Activated CD4-positive, alpha-beta T cell treated with anti-CD3 and anti-CD28 coated beads for 24 hours (primary cell): Measurements from ENCODE around the gene ZNF263.
A peak's percentile ranks its signal among the peaks of the same experiment; 100 is the strongest.

Source experiments
- DNase-seq, 2 donors: peaks; one replicate each; pipeline ENCODE4 v3.0.0-alpha.2; 2020; ENCODE audit warnings: low read depth in 2 of 2

The ZNF263 gene

DNA sequence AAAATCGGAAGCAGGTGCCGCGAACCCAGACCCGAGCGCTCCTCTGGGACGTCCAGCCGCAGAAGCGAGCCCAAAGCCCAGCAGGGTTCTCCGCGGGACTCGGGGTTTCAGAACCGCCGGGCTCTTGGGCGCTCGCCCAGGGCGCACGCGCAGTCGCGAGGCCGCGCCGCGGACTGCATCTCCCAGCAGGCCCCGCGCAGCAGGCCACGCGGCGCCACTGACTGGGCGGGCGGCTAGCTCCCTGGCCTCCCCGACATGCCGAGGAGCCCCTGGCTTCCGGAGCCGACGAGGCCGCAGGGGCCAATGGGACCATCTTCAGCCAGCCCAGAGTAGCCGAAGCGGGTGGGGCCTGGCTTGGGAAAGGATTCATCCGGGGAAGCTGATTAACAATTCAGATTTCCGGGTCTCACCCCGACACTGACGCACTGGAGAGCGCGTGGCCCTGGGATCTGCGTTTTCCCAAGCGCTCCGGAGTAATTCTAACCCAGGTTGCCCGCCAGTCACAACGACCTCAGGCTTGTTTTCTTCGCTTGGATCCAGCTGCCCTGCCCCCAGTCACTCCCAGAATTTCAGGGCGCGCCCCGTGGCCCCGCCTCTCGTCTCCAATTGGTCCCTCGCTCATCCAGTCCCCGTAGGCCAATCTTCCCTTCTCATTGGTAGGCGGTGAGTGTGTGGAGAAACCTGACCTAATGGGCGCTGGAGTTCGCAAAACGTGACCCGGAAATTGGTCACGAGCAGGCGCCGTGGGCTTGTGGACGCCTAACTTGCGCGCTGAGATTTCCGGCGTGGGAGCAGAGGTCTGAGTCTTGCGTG is at the start of gene ZNF263:
TSS of gene ZNF263 (plus strand) at position 762 of the 813 bp plus-strand sequence. CDS start 328 bp downstream, outside the sequence.
- peak; percentile 85 to 86 for DNase-seq

DNA sequence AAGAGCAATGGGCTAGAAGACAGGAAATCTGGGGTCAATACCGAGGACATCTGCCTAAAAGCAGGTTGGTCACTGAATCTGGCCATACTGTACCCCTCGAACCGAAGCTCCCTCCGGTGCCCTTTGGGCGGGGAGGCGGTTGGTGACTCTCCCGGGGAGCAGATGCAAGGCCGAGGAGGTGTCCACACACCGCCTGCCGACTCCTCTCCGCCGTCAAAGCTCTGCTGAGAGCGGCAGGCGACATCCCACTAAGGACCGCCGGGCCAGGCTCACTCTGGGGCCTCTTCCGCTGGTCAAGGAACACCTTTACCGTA is 48.8 kb upstream of the ZNF263 start:
- no peak for DNase-seq

DNA sequence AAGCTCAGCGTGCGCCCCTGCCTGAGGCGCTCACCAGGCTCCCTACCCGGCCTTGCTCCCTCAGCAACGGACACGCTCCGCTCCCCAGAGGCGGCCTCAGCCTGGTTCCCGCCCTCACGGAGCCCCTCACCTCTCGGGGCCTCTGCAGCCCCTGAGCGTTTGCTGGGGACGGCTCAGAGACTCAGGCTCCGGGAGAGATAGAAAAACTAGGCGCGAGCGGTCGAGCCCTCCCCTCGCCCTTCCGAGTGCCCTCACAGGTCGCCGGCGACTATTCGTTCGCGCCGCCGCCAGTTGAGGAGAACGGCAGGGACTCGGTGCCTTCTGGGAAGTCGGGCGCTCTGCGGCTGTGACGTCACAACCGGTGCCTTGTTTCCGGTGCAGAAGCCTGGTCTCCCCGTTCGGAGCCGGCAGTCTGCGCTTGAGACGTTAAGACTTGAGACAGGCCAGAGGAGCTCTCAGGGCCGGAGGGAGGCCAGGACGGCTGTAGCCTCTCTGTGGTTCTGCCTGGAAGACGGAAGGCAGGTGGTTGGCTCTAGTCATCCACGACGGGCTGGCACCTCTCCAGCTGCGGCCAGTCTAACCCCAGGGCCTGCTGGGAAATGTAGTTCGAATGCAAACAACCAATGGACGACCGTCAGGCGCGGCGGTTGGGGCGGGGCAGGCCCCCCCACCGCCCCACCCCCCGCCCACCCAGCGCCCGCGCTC is 48.3 kb upstream of the ZNF263 start, which contains the start of gene ZNF200:
TSS of gene ZNF200 (minus strand) at position 302 of the 705 bp plus-strand sequence. CDS start 1,403 bp downstream, outside the sequence.
- peak; percentile 84 to 92 for DNase-seq

DNA sequence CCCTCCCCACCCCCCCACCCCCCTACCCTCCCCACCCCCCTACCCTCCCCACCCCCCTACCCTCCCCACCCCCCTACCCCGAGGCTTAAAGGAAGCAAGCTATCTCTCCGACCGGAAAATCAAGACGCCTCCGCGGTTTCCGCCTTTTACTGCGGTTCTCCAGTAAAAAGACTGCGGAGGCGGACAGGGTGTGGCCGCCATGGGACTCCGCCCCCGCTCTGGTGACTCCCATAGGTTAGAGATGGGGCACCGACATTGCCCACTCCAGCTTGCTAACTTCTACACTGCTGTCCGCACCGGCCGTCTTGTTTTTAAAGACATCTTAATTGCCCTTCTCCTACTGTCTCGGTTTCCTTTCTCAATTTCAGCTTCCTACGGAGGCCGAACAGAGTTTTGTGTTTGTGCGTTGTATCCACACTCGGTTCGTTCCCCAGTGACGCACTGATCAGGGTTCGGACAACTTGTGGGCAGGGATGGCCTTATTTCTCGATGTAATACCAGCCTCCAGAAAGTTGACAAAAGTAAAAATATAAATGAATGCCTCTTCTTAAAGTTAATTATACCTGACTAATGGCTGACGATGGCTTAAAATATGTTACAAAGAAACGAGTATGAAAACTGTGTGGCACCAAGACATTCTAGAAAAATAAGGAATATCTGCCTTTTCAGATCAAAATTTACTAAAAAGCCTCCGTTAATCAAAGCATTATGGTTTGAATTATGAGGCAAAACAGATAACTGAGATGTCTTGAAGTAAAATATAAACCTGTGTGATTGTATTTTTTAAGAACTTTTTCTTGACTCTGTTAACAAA is 47.2 kb upstream of the ZNF263 start:
- DNase-seq = peak in 1 of 2 donors; percentile 13

DNA sequence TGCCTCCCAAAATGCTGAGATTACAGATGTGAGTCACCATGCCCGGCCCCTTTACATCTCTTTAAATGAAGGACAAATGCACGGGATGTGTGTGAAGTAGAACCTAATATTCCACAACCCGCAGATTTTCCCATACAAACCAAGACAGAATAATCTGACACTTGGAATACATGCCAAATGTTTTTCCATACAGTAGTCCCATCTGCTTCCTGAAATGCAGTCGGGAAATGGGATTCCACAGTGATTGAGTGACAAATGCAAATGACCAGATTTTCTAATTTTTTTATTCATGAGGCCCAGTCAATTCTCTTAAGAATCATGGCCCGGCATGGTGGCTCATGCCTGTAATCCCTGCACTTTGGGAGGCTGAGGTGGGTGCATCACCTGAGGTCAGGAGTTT is 41.5 kb upstream of the ZNF263 start:
- no peak for DNase-seq

DNA sequence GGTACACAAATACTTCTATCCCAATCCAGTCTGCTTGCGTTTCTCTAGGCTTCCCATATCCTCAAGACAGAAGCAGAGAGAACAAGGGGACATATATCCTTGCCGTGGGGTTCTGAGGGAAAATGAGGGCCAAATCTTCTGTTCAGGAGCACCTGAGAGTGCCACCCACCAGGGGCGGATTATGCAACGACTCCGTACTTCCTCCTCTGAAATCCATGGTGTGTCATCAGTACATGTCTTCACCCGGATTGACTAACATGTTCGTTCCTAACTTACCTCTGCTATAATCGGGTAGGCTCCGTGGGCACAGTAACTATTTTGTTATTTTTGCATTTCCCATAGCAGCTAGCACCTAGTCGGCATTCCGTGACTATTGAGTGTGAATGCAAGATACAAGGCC is 40.6 kb upstream of the ZNF263 start:
- DNase-seq = no peak

DNA sequence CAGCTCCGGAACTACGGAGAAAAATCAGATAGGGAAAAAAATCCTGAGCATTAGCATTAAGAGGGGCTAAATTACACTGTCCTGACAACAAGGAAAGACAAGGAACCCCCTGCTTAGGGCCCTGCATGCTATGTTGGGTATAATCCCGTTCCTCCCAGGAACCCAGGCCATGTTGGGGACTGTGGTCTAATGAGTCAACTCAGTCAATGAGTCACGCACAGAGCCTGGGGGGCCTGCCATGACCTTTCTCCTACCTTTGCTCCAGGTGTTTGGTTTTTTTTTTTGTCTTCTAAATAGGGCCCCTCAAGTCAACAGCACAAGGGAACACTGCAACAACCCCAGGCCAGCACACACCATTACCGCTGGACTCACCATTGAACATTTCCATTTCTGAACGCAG is 39.4 kb upstream of the ZNF263 start:
- DNase-seq = no peak

DNA sequence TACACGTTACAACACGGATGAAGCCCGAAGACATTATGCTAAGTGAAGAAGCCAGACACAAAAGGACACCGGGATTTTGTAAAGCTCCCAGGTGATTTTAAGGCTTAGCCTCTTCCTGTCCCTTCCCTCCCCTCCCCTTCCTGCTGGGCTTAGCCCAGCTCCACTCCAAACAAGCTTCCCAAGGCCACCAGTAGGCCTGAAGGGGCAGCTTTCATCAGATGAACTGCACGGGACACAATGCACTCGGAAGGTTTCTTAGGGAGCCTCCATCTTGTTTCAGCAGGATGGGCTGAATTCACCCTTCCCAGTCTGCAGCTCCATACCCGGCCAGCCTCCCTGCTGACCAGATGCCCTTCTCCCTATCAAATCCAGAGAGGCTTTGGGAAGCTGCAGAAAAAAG is 37.3 kb upstream of the ZNF263 start:
- no peak for DNase-seq

DNA sequence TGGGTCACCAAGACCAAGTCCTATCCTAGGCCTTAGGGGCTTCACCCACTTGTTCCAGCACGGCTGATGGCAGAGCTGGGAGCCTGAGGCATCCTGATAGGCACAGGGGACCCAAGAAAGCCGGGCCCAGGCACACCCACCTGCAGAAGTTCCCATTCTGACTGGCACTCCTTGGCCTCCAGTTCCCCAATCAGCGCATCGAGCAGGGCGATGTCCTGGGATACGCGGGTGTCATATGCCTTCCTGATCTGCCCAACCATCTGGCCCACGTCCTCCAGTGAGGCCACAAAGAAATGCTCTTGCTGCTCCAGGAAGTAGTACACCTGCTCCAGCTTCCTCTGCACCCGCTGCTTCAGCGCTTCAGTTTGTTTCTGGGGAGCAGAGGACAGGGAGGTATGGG is 36.4 kb upstream of the ZNF263 start:
- no peak for DNase-seq

DNA sequence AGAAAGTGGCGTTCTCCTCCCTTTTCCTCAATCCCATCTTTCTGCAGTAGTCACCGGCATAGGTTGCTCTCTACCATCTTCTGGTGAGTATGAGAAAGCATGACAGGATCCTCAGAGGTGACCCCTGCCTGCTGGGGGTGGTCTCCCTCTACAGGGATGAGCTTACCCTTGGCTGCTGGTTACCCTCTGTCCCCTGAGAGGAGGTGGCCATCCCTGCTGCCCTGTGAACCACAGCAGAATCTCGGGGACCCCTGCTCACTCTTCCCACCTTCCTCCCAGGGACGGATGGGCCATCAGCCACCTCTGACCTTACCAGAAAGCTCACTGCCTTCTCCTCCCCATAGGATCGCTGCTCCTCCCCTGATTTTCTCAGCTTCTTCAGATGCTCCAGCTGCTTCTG is 34.7 kb upstream of the ZNF263 start:
- DNase-seq = no peak

DNA sequence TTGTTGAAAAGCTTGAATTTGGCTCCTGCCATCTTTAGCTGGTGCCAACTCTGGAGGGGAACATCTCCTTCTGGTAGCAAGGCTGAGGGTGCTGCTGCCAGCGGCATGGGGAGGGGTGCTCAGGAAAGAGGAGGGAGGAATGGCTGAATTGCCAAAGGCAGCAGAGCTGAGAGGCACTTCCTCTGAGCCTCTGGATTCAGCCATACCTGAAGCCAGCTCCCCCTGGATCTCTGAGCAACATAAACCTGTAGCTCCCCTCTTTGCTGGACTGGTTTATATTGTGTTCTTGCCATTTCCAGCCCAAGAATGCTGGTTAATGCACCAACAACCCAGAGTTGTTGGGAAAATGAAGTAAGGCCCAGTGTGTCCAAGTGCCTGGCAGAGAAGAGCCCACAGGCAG is 34.3 kb upstream of the ZNF263 start:
- no peak for DNase-seq

DNA sequence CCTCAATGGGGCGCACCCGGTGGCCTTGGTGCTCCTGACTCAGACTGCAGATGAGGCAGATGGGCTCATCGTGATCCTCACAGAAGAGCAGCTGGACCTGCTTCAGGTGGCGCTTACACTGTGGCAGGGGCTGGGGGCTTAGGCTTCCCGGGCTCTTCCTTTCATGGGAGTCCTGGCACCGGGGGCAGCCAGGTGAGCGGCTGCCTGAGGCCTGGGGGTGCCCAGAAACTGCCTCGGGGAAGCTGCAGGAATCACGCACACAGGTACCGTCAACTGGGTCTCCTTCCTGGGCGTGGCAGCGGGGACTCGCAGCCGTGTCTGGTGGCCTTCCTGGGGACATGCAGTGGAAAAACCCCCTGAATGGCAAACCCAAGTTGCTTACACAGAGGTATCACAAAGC is 33.8 kb upstream of the ZNF263 start:
- DNase-seq = no peak

DNA sequence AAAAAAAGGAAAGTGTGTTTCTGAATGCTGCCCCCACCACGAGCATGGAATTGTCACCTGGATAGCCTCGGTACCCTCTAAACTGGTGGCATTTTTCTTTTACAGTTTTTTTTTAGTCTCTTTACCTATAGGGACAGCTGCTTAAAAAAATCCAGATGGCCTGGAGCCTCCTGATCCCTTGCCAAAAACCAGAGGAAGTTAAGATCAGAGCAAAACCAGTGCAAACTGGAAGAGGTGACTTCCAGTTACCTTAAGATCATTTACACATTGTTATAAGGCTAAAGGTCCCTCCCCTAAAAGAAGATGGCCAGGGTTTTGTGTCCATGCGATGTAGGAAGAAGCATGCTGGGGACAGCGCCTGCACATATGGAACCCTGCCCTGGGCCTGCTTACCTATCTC is 30.3 kb upstream of the ZNF263 start:
- DNase-seq = no peak

DNA sequence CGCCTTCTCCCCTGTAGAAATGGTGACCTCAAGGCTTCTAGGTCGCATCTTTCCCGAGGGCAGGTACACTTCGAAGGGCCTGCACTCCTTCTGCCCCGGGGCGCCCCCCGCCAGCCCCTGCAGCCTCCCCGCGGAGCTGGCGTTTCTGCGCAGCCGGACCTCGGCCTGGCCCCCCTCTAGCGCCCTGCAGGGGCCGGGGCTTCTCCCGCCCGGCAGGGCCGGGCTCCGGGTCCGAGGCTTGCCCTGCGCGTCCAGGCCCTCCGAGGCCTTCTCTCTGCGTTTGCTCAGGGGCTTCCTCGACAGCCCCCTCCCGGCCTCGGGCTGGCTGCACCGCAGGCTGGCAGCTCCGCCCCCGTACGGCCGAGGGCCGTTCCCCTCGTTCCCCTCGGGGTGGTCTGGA is 29.0 kb upstream of the ZNF263 start:
- no peak for DNase-seq

DNA sequence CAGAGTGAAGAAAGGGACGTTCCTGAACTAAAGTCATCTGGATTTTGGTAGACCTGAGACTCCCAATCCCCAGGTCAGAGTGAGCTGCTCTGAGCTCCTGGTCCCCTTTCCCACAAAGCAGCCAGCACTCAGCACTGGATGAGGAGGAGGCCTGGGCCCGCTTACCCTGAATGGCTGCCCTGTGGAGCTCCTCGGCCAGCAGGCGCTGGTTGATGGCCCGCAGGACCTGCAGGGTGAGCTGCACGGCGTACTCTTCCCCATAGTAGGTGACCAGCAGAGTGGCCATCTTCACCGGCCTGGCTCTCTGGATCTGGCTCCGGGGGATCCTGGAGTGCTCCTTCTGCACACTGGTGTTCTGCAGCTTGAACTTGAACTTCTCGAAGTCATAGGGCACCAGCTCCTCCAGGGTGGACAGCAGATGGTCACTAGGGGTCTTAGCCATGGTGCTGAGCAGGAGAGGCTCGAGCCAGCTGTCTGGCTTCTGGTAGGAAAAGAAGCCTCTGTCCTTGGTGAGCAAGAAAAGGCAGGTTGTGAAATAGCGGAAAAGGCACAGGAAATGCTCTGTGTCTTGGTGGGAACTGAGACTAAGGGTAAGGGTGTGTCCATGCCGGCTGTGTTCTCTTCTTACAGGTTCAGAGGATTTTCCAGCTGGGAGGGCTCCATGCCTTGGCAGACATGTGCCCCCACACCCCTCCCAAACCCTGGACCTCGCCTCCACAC is 27.0 kb upstream of the ZNF263 start, which contains the start of gene MEFV:
TSS of gene MEFV (minus strand) at position 488 of the 720 bp plus-strand sequence. CDS start at position 442, 46 bp downstream.
- no peak for DNase-seq

DNA sequence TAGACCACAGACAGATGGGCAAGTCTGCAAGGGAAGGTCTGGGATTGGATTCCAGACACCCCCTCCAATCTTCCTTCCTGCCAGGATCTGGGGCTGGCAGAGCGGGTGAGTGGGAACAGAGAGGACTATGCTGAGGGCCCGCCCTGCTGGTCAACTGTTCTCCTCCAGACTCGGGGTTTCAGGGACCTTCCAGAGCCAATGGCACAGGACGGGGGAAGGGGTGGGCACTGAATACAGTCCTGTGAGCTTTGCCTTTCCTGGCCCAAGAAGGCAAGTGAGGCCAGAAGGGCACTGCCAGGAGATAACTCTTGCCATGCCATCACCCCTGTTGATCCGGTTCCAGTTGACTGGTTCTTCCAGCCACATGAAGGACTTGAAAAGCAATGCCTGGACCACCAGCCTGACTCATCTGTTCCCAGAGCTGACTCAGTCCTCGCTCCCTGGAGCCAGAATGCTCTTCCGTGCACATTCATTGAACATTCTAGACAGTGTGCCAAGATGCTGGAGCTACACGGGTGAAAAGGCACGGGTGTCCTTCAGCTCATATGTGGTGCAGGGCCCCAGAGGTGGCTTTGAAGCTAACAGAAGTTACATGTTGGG is 26.3 kb upstream of the ZNF263 start:
- DNase-seq = no peak

DNA sequence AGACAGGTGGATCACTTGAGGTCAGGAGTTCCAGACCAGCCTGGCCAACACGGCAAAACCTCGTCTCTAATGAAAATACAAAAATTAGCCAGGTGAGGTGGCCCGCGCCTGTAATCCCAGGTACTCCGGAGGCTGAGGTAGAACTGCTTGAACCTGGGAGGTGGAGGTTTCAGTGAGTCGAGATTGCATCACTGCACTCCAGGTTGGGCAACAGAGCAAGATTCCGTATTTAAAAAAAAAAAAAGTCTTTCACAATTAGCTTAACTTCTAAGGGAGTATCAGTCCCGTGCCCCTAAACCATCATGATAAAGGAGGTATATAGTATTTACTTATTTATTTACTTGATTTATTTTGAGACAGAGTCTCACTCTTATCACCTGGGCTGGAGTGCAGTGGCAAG is 23.5 kb upstream of the ZNF263 start:
- no peak for DNase-seq

DNA sequence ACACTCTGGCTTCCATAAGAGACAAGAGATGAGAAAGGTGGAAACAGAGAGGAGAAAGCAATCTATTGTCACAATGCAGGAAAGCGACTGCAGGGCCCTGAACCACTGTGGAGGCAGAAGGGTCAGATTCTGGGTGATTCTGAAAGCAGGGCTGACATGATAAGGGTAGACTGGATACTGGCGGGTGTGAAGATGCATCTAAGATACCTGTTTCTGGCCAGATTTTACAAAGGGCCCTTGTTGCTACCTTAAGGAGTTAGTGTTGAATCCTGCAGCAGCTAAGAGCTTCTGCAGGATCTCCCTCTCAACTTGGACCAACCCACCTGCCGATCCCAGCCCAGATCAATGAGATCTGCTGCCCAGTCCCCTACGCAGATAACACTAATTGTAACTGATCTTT is 20.8 kb upstream of the ZNF263 start:
- DNase-seq = no peak

DNA sequence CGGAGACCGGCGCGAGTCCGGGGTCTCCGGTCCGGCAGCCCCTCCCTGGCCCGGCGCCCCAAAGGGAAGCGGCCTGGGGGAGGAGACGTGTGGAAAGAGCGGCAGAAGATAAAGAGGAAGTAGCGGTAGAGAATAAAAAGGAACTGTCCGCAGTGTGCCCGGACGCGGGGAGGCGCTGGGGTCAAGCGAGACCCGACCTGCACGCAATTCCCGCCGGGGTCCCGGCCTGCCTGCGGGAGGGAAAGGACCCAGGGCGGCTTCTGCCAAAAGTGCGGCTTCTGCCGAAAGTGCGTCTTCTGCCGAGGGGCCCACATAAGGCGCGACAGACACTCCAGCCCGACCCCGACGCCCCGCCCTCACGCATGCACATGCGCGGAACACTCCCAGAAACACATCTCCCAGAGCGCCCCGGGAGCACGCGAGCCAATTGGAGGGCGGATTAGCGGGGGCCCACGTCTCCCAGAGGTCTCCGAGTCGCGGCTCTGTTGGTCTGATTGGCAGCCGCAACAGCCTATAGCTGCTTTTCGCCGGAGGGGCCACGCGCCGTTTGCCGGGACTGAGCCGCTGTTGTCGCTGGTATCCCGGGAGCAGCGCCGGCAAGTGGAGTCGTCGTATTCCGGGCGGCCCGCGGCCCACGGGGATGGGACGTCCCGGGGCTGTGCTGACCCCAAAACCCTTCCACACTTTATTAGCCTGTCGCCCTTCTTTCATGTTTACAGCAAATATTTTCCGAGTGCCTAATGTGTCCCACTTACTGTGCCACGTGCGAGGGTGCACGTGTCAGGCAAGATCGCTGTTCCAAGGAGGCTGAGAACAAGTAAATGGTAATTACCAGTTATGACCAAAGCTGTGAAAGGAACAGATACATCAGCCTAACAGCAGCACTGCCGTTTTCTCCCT is 18.9 kb upstream of the ZNF263 start:
- DNase-seq = peak; percentile 91 to 97

DNA sequence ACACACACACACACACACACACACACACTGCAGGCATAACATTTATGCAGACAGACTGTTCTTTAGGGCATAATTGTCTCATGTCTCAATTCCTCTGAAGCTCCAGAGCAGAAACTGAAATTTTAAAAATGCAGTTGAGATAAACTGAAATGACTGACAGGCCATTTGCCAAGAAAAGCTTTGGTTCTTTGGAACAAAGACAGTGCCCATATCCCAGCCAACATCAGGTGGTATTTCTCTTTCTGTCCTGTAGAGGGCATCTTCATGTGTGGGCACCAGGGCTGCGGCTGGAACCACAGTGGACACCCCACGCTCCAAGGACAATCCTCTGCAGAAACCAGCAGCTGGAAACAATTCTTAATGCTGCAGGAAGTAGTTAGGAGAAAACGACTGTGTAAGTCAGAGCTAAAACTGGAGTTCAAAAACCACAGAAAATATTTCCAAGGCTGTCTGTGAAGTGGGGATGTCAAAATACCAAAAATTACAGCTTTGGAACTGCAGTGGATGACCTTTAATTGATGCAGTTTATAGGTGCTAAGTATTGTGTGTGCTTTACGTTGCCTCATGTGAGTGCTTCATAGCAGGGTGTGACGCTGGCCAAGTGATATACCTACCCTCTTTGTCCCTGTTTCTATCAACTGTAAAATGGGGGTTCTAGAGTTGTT is 16.3 kb upstream of the ZNF263 start:
- DNase-seq = no peak
